Fibroblast of gingiva (primary cell): Measurements from ENCODE around the gene DES.

Experiments
- DNase-seq: peaks from one replicate; pipeline ENCODE4 v3.0.0-alpha.2; 2011; ENCODE audit warnings: low read depth

The DES gene

DNA sequence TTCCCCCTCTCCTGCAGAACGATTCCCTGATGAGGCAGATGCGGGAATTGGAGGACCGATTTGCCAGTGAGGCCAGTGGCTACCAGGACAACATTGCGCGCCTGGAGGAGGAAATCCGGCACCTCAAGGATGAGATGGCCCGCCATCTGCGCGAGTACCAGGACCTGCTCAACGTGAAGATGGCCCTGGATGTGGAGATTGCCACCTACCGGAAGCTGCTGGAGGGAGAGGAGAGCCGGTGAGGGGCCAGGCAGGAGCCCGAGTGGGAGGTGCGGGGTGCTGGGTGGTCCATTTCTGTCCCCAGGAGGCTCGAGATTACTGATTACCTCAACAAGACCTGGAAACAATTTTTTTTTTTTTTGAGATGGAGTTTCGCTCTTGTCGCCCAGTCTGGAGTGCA lies 3.1 kb downstream of the DES start:
- no peak for DNase-seq

GRCh38 chr2:219422952-219423534 lies 4.9 kb downstream of the DES start:
- no peak for DNase-seq

DNA sequence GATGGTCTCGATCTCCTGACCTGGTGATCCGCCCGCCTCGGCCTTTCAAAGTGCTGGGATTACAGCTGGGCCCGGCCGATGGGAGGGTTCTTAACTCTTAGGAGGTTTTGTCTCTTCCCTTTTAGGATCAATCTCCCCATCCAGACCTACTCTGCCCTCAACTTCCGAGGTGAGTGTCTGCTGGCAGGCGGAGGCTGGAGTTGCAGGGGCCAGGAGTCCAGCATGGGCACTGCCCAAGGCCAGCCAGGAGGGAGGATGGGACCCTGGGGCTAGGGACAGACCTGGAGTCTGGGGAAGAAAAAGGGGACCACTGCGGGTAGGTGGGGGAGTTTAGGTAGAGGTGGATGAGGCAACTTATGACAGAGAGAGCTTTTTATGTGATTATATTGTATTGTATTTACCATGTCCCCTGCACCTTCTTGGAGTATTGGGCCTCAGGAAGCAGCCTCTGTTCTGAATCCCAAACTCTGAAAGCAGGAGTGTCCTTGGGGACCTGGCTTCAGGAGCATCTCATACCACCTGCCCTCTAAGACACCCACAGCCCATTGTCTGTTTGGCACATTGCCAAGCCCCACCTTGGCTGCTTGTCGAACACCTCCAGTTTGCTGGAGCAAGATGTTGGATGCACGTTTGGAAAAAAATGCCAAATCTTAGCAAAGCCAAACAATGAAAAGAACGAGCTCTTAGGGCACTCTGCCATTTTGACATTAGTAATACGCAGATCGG lies 5.6 kb downstream of the DES start:
- no peak for DNase-seq

DNA sequence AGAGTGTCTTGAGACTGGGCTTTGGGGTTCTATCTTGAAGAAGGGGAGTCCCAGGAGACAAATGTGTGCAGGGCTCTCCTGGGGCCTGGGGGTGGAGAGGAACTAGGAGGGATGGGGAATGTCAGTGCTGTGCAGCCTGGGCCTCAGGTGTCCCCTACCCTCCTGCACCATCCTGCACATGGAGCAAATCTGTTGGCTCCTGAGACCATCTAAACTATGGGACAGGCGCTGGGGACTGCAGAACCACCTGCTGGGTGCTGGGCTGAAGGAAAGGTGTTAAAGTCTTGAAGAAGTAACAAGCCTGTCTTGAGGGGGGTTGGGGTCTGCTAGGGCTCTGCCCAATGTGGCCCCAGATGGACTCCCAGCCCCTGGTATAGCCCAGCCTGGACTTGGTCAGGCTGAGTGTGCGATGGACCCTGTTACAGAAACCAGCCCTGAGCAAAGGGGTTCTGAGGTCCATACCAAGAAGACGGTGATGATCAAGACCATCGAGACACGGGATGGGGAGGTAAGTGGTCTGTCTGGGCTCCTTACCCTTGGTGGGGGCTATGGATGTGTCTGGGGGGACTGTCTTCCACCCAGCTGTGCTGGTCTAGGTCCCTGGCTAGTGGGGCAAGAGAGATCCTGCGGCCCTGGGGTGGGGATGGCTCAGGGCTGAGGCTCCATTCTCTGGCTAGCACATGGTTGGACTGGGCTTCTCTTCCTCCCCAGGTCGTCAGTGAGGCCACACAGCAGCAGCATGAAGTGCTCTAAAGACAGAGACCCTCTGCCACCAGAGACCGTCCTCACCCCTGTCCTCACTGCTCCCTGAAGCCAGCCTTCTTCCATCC lies 7.3 kb downstream of the DES start:
- DNase-seq: no peak

GRCh38 chr2:219426068-219426443 lies 7.9 kb downstream of the DES start:
- DNase-seq: no peak

GRCh38 chr2:219426534-219427136 lies 8.5 kb downstream of the DES start:
- no peak for DNase-seq

- no peak for DNase-seq
These were observed 10.3 kb downstream of the DES start for GRCh38 chr2:219428469-219428868.

DNA sequence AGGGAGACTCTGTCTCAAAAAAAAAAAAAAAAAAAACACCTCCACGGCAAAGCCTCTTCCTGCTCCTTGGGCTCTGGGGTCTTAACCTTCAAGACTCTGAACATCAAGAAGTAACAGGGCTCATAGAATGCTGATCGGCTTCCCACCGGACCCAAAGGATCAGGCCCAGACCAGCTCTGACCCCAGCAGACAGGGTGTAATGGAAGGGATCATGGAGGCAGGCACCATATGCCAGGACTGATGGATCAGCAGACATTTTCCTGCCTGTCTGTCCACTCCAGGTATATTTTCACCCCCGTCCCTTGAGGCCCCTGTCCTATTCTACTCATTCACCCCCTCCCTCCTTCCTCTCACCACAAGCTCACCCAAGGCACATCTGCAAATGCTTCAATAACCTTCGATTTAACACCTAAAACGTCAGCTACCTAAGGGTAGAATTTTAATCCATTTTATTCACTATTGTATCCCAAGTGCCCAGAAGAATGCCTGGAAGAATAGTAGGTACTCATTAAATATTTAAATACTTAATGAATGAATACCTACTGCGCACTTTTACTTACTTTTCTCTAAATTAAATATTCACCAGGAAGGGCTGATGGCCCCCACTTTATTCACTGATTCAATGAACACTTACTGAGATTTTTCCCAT lies 11.9 kb downstream of the DES start:
- DNase-seq: no peak

DNA sequence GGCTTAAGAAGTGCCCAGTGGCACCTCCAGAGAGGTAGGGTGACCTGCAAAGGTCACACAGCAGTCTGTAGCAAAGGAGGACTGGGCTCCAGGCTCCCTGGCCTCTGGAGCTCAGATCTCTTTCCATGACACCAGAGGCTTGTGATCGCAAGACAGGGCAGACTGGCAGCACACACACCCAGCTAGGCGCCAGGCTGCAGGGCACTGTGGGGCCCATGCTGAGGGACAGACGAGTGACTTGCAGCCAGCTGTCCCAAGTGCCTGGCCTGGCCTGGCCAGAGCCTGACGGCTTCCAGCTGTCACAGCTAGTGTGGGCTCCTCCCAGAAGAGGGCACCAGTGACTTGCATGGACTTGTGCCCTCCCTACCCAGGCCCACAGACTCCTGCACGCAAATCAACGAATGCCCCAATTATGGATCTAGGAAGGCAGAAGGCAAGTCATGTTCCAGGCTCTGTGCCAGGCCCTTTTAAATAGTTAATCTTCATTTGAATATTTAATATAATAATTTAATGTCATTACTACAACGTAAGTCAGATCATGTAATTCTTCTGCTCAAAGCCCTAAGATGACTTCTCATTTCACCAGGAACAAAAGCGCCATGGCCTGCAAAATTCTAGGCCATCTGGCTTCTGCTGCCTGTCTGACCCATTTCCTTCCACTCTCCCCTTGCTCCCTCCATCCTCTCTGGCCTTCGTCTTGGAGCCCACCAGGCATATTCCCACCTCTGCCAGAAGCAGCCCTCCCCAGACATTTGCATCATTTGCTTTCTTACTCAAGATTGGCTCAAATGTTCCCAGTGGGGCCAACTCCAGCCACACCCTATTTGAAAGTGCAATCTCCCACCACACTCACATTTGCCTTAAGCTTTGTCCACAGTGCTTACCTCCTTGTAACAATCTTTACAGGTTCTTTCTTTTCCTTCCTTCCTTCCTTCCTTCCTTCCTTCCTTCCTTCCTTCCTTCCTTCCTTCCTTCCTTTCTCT lies 12.7 kb downstream of the DES start:
- no peak for DNase-seq

GRCh38 chr2:219433666-219434467 lies 15.7 kb downstream of the DES start:
- DNase-seq: peak; percentile 19

- no peak for DNase-seq
These were observed 16.2 kb downstream of the DES start for GRCh38 chr2:219434468-219434717.

- no peak for DNase-seq
These were observed 16.7 kb downstream of the DES start, which contains the start of gene SPEG for GRCh38 chr2:219434718-219435525. SPEG (plus strand) TSS chr2:219434843; CDS start chr2:219434978, 135 bp downstream.

GRCh38 chr2:219435701-219436100 lies 17.5 kb downstream of the DES start:
- no peak for DNase-seq

GRCh38 chr2:219436491-219436890 lies 18.3 kb downstream of the DES start:
- DNase-seq: no peak

GRCh38 chr2:219437141-219437540 lies 19.0 kb downstream of the DES start:
- no peak for DNase-seq

DNA sequence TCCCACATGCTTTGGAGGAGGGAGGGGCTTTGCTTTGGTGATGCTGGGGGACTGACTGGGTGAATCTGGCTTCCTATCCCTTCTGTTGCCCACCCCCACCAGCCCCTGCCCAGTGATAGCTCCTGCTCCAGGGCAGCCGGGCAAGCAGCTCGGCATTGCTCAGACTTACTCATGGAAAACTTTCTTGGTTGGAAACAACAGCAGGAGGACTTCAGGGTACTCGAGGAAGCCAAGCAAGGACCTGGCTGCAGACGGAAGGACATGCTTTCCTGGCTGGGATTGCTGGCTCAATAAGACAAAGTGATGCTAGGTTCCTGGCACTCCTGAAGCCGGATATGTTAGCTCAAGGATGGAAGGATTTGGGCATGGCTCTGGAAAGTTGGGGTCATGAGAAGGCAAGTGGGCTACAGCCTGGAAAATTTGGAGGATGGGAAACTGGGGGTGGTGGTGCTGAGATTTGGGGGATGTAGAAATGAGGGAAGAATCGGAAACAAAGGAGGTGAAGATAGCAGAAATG lies 19.6 kb downstream of the DES start:
- DNase-seq: no peak

GRCh38 chr2:219438453-219438852 lies 20.3 kb downstream of the DES start:
- DNase-seq: no peak

GRCh38 chr2:219439506-219439905 lies 21.3 kb downstream of the DES start:
- DNase-seq: no peak
